AG10803 (cell line): ENCODE data around the gene ZNF639.

ENCODE experiments used
- DNase-seq: peaks from one replicate; pipeline ENCODE4 v3.0.0; 2010; ENCODE audit warnings: low read depth
- H3K4me3 ChIP-seq: 2 replicates; pipeline ENCODE4 v1.5.1; 2011; ENCODE audit warnings: mild to moderate bottlenecking, low read length, control low read depth
- CTCF ChIP-seq: conservative IDR thresholded peaks from 2 replicates; pipeline ENCODE4 v1.5.1; 2011; ENCODE audit warnings: mild to moderate bottlenecking, low read length, control low read depth, inconsistent platforms

The ZNF639 gene

GRCh38 chr3:179281825-179282224, 41.0 kb upstream of the ZNF639 start:
- DNase-seq: no peak
- TF ChIP-seq CTCF: no peak
- no peak overlapping the region for H3K4me3 ChIP-seq

GRCh38 chr3:179286331-179286730, 36.5 kb upstream of the ZNF639 start:
- no peak for DNase-seq
- TF ChIP-seq CTCF: no peak
- no peak overlapping the region; the same call in 1 of the 2 replicates for H3K4me3 ChIP-seq

GRCh38 chr3:179288845-179289244, 34.0 kb upstream of the ZNF639 start:
- DNase-seq: no peak
- TF ChIP-seq CTCF: no peak
- no peak overlapping the region for H3K4me3 ChIP-seq

- H3K4me3 ChIP-seq: no peak overlapping the region
- TF ChIP-seq CTCF: no peak
- DNase-seq: no peak
Observed at GRCh38 chr3:179289295-179289694, 33.5 kb upstream of the ZNF639 start.

- no peak overlapping the region for H3K4me3 ChIP-seq
- no peak for DNase-seq
- no peak for TF ChIP-seq CTCF
Observed at GRCh38 chr3:179292450-179292849, 30.4 kb upstream of the ZNF639 start.

- DNase-seq: no peak
- no peak overlapping the region for H3K4me3 ChIP-seq
- no peak for TF ChIP-seq CTCF
Observed at GRCh38 chr3:179297971-179298725, 24.7 kb upstream of the ZNF639 start.

GRCh38 chr3:179299316-179299715, 23.5 kb upstream of the ZNF639 start:
- H3K4me3 ChIP-seq: no peak overlapping the region
- TF ChIP-seq CTCF: no peak
- DNase-seq: no peak
